BLaER1 treated with 17β-estradiol and CSF1 and Interleukin-3, amounts not matched to agents 10 nM and 100 nM (cell line): ENCODE results near the gene LTBP1.

Experiments
- H3K27ac ChIP-seq, 11 experiments: shearing (Covaris generic); formaldehyde crosslinking; 2 replicates each; pipeline ENCODE4 v1.8.1; 2022
- H3K27me3 ChIP-seq, 11 experiments: shearing (Covaris generic); formaldehyde crosslinking; 2 replicates each; pipeline ENCODE4 v1.8.1; 2022
- H3K36me3 ChIP-seq, 11 experiments: shearing (Covaris generic); formaldehyde crosslinking; 2 replicates each; pipeline ENCODE4 v1.8.1; 2022
- H3K4me1 ChIP-seq, 10 experiments: shearing (Covaris generic); formaldehyde crosslinking; 2 replicates each; pipeline ENCODE4 v1.8.1; 2022
- H3K4me2 ChIP-seq, 11 experiments: shearing (Covaris generic); formaldehyde crosslinking; 2 replicates each; pipeline ENCODE4 v1.8.1; 2022
- H3K4me3 ChIP-seq, 10 experiments: shearing (Covaris generic); formaldehyde crosslinking; 2 replicates each; pipeline ENCODE4 v1.8.1; 2022
- H3K9ac ChIP-seq, 11 experiments: shearing (Covaris generic); formaldehyde crosslinking; 2 replicates each; pipeline ENCODE4 v1.8.1; 2022
- H3K9me3 ChIP-seq, 11 experiments: shearing (Covaris generic); formaldehyde crosslinking; replicated peaks in 1 of 11; 2 replicates each; pipeline ENCODE4 v1.8.1; 2022
- H4K20me1 ChIP-seq, 11 experiments: shearing (Covaris generic); formaldehyde crosslinking; 2 replicates each; pipeline ENCODE4 v1.8.1; 2022
- Cebpa-rat ChIP-seq, 11 experiments: shearing (Covaris generic); IDR thresholded peaks; 2 replicates each; pipeline ENCODE4 v1.8.1; 2022

The LTBP1 gene

GRCh38 chr2:33442528-33443079 is 495.9 kb downstream of the LTBP1 start:
- H3K4me2 ChIP-seq: no peak overlapping the region

GRCh38 chr2:33443274-33443829 is 496.6 kb downstream of the LTBP1 start:
- no peak overlapping the region for H3K27ac ChIP-seq
- H3K36me3 ChIP-seq: no peaks in the 10 kb centered on the region

More at GRCh38 chr2:33442528-33443079, 495.9 kb downstream of the LTBP1 start:
- Histone ChIP-seq H4K20me1 (no peaks in the 10 kb centered on the region), H3K36me3 (no peaks in the 10 kb centered on the region), H3K9ac (no peak overlapping the region), H3K4me3 (no peak overlapping the region), H3K27me3 (no peaks in the 10 kb centered on the region), H3K27ac (no peak overlapping the region), H3K9me3 (0 out of 22 replicates have a peak, but pooled peaks cover 0 to 4% (median 0%) of the 10 kb centered on the region in 11 experiments), H3K4me1 (peaks cover 5 to 16% (median 11%) of the 10 kb centered on the region in 10 experiments)
- TF ChIP-seq Cebpa-rat (IDR thresholded peaks at IDR 0.05): no peak

GRCh38 chr2:33444967-33445366 is 498.2 kb downstream of the LTBP1 start:
- Histone ChIP-seq H4K20me1 (no peaks in the 10 kb centered on the region), H3K9me3 (0 out of 22 replicates have a peak, but pooled peaks cover 0 to 4% (median 0%) of the 10 kb centered on the region in 11 experiments), H3K27ac (no peak overlapping the region), H3K4me2 (peak overlapping the region; percentile 4 to 61 (median 53); a peak in 18 of 22 replicates), H3K9ac (no peak overlapping the region), H3K27me3 (no peaks in the 10 kb centered on the region), H3K4me3 (no peak overlapping the region), H3K4me1 (peaks cover 5 to 16% (median 11%) of the 10 kb centered on the region in 10 experiments), H3K36me3 (no peaks in the 10 kb centered on the region)
- TF ChIP-seq Cebpa-rat (IDR thresholded peaks at IDR 0.05): no peak

More at GRCh38 chr2:33443274-33443829, 496.6 kb downstream of the LTBP1 start:
- H3K4me3 ChIP-seq: no peak overlapping the region
- H3K9me3 ChIP-seq: 0 out of 22 replicates have a peak, but pooled peaks cover 0 to 4% (median 0%) of the 10 kb centered on the region in 11 experiments
- no peak for TF ChIP-seq Cebpa-rat (IDR thresholded peaks at IDR 0.05)
- H3K4me2 ChIP-seq: no peak overlapping the region
- H3K4me1 ChIP-seq: peaks cover 5 to 16% (median 11%) of the 10 kb centered on the region in 10 experiments
- H4K20me1 ChIP-seq: no peaks in the 10 kb centered on the region
- H3K9ac ChIP-seq: no peak overlapping the region
- no peaks in the 10 kb centered on the region for H3K27me3 ChIP-seq

- peaks cover 5 to 16% (median 11%) of the 10 kb centered on the region in 10 experiments for H3K4me1 ChIP-seq
- TF ChIP-seq Cebpa-rat (IDR thresholded peaks at IDR 0.05): no peak
Observed at GRCh38 chr2:33448220-33448899, 501.6 kb downstream of the LTBP1 start.

More at GRCh38 chr2:33448220-33448899, 501.6 kb downstream of the LTBP1 start:
- H3K27ac ChIP-seq: no peak overlapping the region
- no peaks in the 10 kb centered on the region for H4K20me1 ChIP-seq
- H3K27me3 ChIP-seq: no peaks in the 10 kb centered on the region
- no peak overlapping the region for H3K9ac ChIP-seq
- H3K4me3 ChIP-seq: no peak overlapping the region
- H3K4me2 ChIP-seq: no peak overlapping the region
- H3K36me3 ChIP-seq: no peaks in the 10 kb centered on the region
- H3K9me3 ChIP-seq: peaks cover 13 to 24% (median 20%) of the 10 kb centered on the region in 11 experiments
